K562 (cell line): ENCODE data around the gene DYTN. TPM values are rescaled to one million over a fixed set of nuclear protein-coding genes. Genes with fewer than 3 reads are reported as not detected.
A peak's percentile ranks its signal among the peaks of the same experiment; 100 is the strongest.

ENCODE experiments used
- ATAC-seq: fragments of 200-7000 bp; cut with Tn5 transposase; 3 replicates; pipeline ENCODE4 v1.9.1; 2020; ENCODE audit warnings: moderate library complexity
- BruUV-seq: library from RNA; stranded (reverse); fragments of 400-500 nt; replicated peaks from 2 replicates; lab custom pipeline; 2021; lab: Mats Ljungman, UMichigan
- CTCF ChIA-PET: fragments of 300-600 bp; formaldehyde crosslinking; extraction: SDS; loops from one replicate; lab custom pipeline; 2021; ENCODE audit warnings: low intra/inter-chr PET ratio; lab: Yijun Ruan, JAX
- POLR2A ChIA-PET: fragments of 300-600, 350-650 bp; sonication (Branson Sonifier 250); formaldehyde crosslinking; extraction: SDS; loops from one replicate; lab custom pipeline; 2021; ENCODE audit warnings: antibody characterized with exemption, inconsistent platforms; lab: Yijun Ruan, JAX
- DNase-seq, 4 experiments: peaks; one replicate each; pipeline versions ENCODE4 v3.0.0 to v3.0.0-alpha.2; 2011 to 2018; ENCODE audit warnings: low spot score in 3 of 4, mixed read lengths in 3 of 4; ENCODE audit errors: extremely low read depth in 1 of 4
- FAIRE-seq: peaks from 2 replicates; lab custom pipeline; 2011; peaks lifted over from hg19 to GRCh38; lab: Jason Lieb, UNC
- H2AFZ ChIP-seq: 2 replicates; pipeline ENCODE4 v1.6.0; 2011; ENCODE audit warnings: low read depth, low read length, control low read depth, inconsistent platforms
- H3K27ac ChIP-seq: fragments of 200-600 bp; 3 replicates; pipeline ENCODE4 v1.8.0; 2011; ENCODE audit warnings: low read depth, mild to moderate bottlenecking, control low read depth, inconsistent platforms, low read length, moderate library complexity, mixed read lengths; ENCODE audit errors: extremely low read depth
- H3K27me3 ChIP-seq, 2 experiments: fragments of 300-600 bp in 1 of 2; 2 replicates in 1 of 2; 3 replicates in 1 of 2; pipeline versions ENCODE4 v1.6.0 to v1.8.0; 2011; ENCODE audit warnings: inconsistent platforms in 2 of 2, low read length in 2 of 2, mild to moderate bottlenecking in 1 of 2, mixed read lengths in 1 of 2, moderate library complexity in 1 of 2; ENCODE audit not compliant: control insufficient read depth in 2 of 2, insufficient read depth in 2 of 2
- H3K36me3 ChIP-seq: fragments of 300-600 bp; 3 replicates; pipeline ENCODE4 v1.8.0; 2011; ENCODE audit warnings: mild to moderate bottlenecking, low read length, inconsistent platforms; ENCODE audit not compliant: control insufficient read depth, insufficient read depth
- H3K4me1 ChIP-seq, 2 experiments: fragments of 200-600 bp in 1 of 2; replicated peaks in 1 of 2; 2 replicates in 1 of 2; 3 replicates in 1 of 2; pipeline versions ENCODE4 v1.5.1 to v1.8.0; 2011; ENCODE audit warnings: inconsistent platforms in 2 of 2, low read length in 2 of 2, mild to moderate bottlenecking in 1 of 2, mixed read lengths in 1 of 2, moderate library complexity in 1 of 2; ENCODE audit not compliant: control insufficient read depth in 2 of 2, insufficient read depth in 2 of 2
- H3K4me2 ChIP-seq: 2 replicates; pipeline ENCODE4 v1.6.1; 2011; ENCODE audit warnings: low read length, control low read depth, inconsistent platforms, mixed read lengths; ENCODE audit not compliant: insufficient read depth
- H3K4me3 ChIP-seq: fragments of 200-600 bp; sonication (generic), shearing (Covaris generic); 2 replicates; pipeline ENCODE4 v1.5.1; 2016; ENCODE audit warnings: control low read depth, inconsistent platforms
- H3K79me2 ChIP-seq: fragments of 200-600 bp; 3 replicates; pipeline ENCODE4 v1.8.0; 2011; ENCODE audit warnings: low read length, inconsistent platforms; ENCODE audit not compliant: control insufficient read depth, insufficient read depth
- H3K9ac ChIP-seq, 2 experiments: 2 replicates each; pipeline versions ENCODE4 v1.6.0 to v1.6.1; 2011; ENCODE audit warnings: low read depth in 2 of 2, low read length in 2 of 2, control low read depth in 1 of 2, inconsistent platforms in 1 of 2, mild to moderate bottlenecking in 1 of 2, mixed read lengths in 1 of 2; ENCODE audit not compliant: insufficient read depth in 1 of 2
- H3K9me1 ChIP-seq: one replicate; pipeline ENCODE4 v1.6.0; 2011; ENCODE audit warnings: inconsistent platforms, mild to moderate bottlenecking, low read length, moderate library complexity; ENCODE audit not compliant: control insufficient read depth, insufficient read depth
- H3K9me3 ChIP-seq: replicated peaks from 2 replicates; pipeline ENCODE4 v1.5.1; 2011; ENCODE audit warnings: low read depth, low read length, inconsistent platforms; ENCODE audit not compliant: control insufficient read depth, insufficient read depth
- H4K20me1 ChIP-seq: replicated peaks from 2 replicates; pipeline ENCODE4 v1.6.1; 2011; ENCODE audit warnings: low read length, inconsistent platforms, mixed read lengths; ENCODE audit not compliant: control insufficient read depth, insufficient read depth
- ATF1 ChIP-seq, 2 experiments: fragments of 450-650 bp in 1 of 2; IDR thresholded peaks; 2 replicates each; pipeline ENCODE4 v1.6.1; 2016; ENCODE audit warnings: missing compliant biosample characterization in 1 of 2, missing genetic modification characterization in 1 of 2
- CC2D1A ChIP-seq: fragments of 450-650 bp; IDR thresholded peaks from 2 replicates; pipeline ENCODE4 v1.6.1; 2017; ENCODE audit warnings: mild to moderate bottlenecking
- GATA2 ChIP-seq: sonication (generic); formaldehyde crosslinking; IDR thresholded peaks from 2 replicates; pipeline ENCODE4 v1.4.0; 2020; ENCODE audit warnings: mild to moderate bottlenecking, missing genetic modification reagents
- RCOR1 ChIP-seq, 2 experiments: IDR thresholded peaks; 2 replicates each; pipeline ENCODE4 v1.6.1; 2012; ENCODE audit warnings: low read depth in 2 of 2, low read length in 2 of 2, borderline replicate concordance in 1 of 2, improper control_type of control experiment in 1 of 2
- YBX1 ChIP-seq: fragments of 450-650 bp; IDR thresholded peaks from 2 replicates; pipeline ENCODE4 v1.7.1; 2016; ENCODE audit warnings: mild to moderate bottlenecking
- ZFP36 ChIP-seq: fragments of 150-350 bp; IDR thresholded peaks from 2 replicates; pipeline ENCODE4 v1.6.1; 2018; ENCODE audit warnings: low read length, low read depth; ENCODE audit not compliant: partially characterized antibody
- whole genome bisulfite sequencing: fragments of 100-300 bp; shearing (Covaris generic); methylation state at CpG from one replicate; pipeline ENCODE4 v1.1.6; 2016; ENCODE audit warnings: low coverage, mixed read lengths; ENCODE audit not compliant: insufficient coverage; ENCODE audit errors: missing lambda C conversion rate; 5-methylcytosine and 5-hydroxymethylcytosine counted together
- in situ Hi-C: fragments of 300-500 bp; cut with MboI; formaldehyde crosslinking; loops from 4 replicates; pipeline ENCODE4 v1.15.0; 2018; ENCODE audit warnings: inconsistent platforms, mixed read lengths
- intact Hi-C: fragments of 100-400 bp; cut with micrococcal nuclease; formaldehyde crosslinking; loops from 2 replicates; pipeline ENCODE4 v1.14.2; 2022
- polyA plus RNA-seq, 8 experiments: library from polyadenylated mRNA; depleted of rRNA in 4 of 8; stranded (reverse) in 5 of 8; unstranded in 3 of 8; fragments of >200 nt; fragmentation: Nextera tagmentation in 2 of 8; fragmentation: Illumina TruSeq in 1 of 8; extraction: Ambion mirVana in 2 of 8; extraction: Trizol in 1 of 8; gene quantifications; 2 replicates each; pipeline versions ENCODE4 v1.2.1 to v1.2.3, GENCODE V29; 2011 to 2014; ENCODE audit warnings: inconsistent platforms in 1 of 8, missing spikeins in 1 of 8
- total RNA-seq, 7 experiments: library from RNA; depleted of rRNA in 6 of 7; stranded (reverse); fragments of >200 nt in 6 of 7; fragmentation: Illumina TruSeq in 2 of 7; extraction: Trizol in 2 of 7; gene quantifications; 2 replicates each; pipeline versions ENCODE4 v1.2.1 to v1.2.3, GENCODE V29; 2011 to 2021; ENCODE audit warnings: low replicate concordance in 1 of 7
- TF ChIP-seq, protein P1 (sequence below): fragments of 450-650 bp; formaldehyde crosslinking; IDR thresholded peaks from 2 replicates; pipeline ENCODE4 v1.4.0; 2020; ENCODE audit warnings: mild to moderate bottlenecking
- TF ChIP-seq, protein P2 (sequence below): sonication (generic); formaldehyde crosslinking; IDR thresholded peaks from 2 replicates; pipeline ENCODE4 v1.8.0; 2023; ENCODE audit warnings: missing genetic modification reagents, mild to moderate bottlenecking, borderline replicate concordance
- TF ChIP-seq, protein P3 (sequence below): fragments of 450-650 bp; IDR thresholded peaks from 2 replicates; pipeline ENCODE4 v1.6.1; 2016
- TF ChIP-seq, protein P4 (sequence below): fragments of 450-650 bp; IDR thresholded peaks from 2 replicates; pipeline ENCODE4 v1.6.1; 2016; ENCODE audit warnings: missing biosample characterization, missing genetic modification characterization

DYTN gene
- total and polyA plus RNA-seq, 9 of the 15 experiments (the other 6 are each of a cell fraction or from before 2014, with no cell fraction given): not detected

DNA sequence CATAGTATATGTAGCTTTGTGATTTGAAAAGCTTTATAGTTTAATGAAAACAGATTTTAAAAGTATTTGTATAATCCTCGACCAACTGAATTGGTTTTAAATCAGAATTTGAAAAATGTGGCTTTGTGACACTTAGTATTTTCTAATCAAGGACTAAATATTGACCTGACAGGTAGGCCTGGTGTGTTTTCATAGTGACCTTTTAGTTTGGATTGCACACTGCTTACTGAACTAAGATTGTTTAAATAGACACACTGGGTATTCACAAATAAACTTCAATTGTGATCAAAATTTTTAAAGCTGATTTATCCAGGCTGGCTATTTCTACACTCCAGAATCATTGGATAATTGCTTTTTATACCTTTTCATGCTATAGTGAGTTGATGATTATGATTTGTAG lies 107.7 kb downstream of the DYTN start (continued):
- TF ChIP-seq, protein P1, sequence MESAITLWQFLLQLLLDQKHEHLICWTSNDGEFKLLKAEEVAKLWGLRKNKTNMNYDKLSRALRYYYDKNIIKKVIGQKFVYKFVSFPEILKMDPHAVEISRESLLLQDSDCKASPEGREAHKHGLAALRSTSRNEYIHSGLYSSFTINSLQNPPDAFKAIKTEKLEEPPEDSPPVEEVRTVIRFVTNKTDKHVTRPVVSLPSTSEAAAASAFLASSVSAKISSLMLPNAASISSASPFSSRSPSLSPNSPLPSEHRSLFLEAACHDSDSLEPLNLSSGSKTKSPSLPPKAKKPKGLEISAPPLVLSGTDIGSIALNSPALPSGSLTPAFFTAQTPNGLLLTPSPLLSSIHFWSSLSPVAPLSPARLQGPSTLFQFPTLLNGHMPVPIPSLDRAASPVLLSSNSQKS: no peak
- TF ChIP-seq YBX1 (no peak), ZFP36 (no peak)

DNA sequence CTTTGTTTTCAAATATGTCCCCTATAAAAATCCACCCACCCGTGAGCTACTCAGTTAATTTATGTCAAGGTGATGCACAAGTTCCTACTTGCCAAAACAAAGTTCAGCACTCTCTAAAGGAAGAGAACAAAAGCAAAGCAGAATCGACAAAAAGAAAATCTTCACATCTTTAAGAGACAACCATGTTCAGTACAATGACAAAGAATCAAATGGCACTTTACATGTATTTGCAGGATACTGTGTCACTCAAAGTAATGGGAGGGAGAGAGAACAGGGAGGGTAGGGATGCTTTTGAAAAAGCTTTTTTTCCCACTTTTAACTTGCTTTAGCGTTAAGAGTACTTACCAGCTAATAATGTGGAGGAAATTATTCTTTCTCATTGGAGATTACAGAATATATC lies 115.0 kb downstream of the DYTN start:
- Histone ChIP-seq H3K27ac (no peak overlapping the region), H2AFZ (no peak overlapping the region), H3K79me2 (no peaks in the 10 kb centered on the region), H4K20me1 (no peaks in the 10 kb centered on the region), H3K27me3 (no peaks in the 10 kb centered on the region), H3K4me2 (no peak overlapping the region), H3K9me3 (no peaks in the 10 kb centered on the region), H3K9me1 (no peaks in the 10 kb centered on the region), H3K36me3 (no peaks in the 10 kb centered on the region), H3K4me1 (no peaks in the 10 kb centered on the region; a peak in 1 of 5 replicates), H3K4me3 (no peak overlapping the region), H3K9ac (no peak overlapping the region)
- ChIA-PET CTCF (no interaction called here), POLR2A (no interaction called here)
- TF ChIP-seq, protein P2, sequence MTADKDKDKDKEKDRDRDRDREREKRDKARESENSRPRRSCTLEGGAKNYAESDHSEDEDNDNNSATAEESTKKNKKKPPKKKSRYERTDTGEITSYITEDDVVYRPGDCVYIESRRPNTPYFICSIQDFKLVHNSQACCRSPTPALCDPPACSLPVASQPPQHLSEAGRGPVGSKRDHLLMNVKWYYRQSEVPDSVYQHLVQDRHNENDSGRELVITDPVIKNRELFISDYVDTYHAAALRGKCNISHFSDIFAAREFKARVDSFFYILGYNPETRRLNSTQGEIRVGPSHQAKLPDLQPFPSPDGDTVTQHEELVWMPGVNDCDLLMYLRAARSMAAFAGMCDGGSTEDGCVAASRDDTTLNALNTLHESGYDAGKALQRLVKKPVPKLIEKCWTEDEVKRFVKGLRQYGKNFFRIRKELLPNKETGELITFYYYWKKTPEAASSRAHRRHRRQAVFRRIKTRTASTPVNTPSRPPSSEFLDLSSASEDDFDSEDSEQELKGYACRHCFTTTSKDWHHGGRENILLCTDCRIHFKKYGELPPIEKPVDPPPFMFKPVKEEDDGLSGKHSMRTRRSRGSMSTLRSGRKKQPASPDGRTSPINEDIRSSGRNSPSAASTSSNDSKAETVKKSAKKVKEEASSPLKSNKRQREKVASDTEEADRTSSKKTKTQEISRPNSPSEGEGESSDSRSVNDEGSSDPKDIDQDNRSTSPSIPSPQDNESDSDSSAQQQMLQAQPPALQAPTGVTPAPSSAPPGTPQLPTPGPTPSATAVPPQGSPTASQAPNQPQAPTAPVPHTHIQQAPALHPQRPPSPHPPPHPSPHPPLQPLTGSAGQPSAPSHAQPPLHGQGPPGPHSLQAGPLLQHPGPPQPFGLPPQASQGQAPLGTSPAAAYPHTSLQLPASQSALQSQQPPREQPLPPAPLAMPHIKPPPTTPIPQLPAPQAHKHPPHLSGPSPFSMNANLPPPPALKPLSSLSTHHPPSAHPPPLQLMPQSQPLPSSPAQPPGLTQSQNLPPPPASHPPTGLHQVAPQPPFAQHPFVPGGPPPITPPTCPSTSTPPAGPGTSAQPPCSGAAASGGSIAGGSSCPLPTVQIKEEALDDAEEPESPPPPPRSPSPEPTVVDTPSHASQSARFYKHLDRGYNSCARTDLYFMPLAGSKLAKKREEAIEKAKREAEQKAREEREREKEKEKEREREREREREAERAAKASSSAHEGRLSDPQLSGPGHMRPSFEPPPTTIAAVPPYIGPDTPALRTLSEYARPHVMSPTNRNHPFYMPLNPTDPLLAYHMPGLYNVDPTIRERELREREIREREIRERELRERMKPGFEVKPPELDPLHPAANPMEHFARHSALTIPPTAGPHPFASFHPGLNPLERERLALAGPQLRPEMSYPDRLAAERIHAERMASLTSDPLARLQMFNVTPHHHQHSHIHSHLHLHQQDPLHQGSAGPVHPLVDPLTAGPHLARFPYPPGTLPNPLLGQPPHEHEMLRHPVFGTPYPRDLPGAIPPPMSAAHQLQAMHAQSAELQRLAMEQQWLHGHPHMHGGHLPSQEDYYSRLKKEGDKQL (CRISPR knock-in tag): no peak
- TF ChIP-seq ATF1 (CRISPR knock-in tag; IDR thresholded peaks at IDR 0.05) (no peak), ATF1 (tag; IDR thresholded peaks at IDR 0.05) (no peak), RCOR1 (IDR thresholded peaks at IDR 0.05; ENCODE audit: borderline replicate concordance in 1 of 2, low read depth in 2 of 2, low read length in 2 of 2) (no peak), CC2D1A (no peak), GATA2 (no peak)
- TF ChIP-seq, protein P3, sequence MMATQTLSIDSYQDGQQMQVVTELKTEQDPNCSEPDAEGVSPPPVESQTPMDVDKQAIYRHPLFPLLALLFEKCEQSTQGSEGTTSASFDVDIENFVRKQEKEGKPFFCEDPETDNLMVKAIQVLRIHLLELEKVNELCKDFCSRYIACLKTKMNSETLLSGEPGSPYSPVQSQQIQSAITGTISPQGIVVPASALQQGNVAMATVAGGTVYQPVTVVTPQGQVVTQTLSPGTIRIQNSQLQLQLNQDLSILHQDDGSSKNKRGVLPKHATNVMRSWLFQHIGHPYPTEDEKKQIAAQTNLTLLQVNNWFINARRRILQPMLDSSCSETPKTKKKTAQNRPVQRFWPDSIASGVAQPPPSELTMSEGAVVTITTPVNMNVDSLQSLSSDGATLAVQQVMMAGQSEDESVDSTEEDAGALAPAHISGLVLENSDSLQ: peak; percentile 61
- TF ChIP-seq, protein P4, sequence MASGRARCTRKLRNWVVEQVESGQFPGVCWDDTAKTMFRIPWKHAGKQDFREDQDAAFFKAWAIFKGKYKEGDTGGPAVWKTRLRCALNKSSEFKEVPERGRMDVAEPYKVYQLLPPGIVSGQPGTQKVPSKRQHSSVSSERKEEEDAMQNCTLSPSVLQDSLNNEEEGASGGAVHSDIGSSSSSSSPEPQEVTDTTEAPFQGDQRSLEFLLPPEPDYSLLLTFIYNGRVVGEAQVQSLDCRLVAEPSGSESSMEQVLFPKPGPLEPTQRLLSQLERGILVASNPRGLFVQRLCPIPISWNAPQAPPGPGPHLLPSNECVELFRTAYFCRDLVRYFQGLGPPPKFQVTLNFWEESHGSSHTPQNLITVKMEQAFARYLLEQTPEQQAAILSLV (tag): no peak
- FAIRE-seq (no peak), DNase-seq (no peak), ATAC-seq (no peak)
- intact Hi-C loops: no loop called here
- no TSS peak for BruUV-seq
- 0% methylated on average over 3 of the region's 3 CpGs for WGBS
- in situ Hi-C loops: no loop called here
